Measurements from ENCODE around the gene CDH23.
A peak's percentile ranks its signal among the peaks of the same experiment; 100 is the strongest.

CDH23 gene

GRCh38 chr10:71658467-71658745 is 261.7 kb downstream of the CDH23 start:
- Mint-ChIP-seq H3K27me3 (no peaks in the 10 kb centered on the region), H3K4me3 (no peak overlapping the region), H3K4me1 (no peaks in the 10 kb centered on the region), H3K27ac (no peak overlapping the region), H3K9me3 (no peaks in the 10 kb centered on the region)
- ATAC-seq (no peak), DNase-seq (no peak)

GRCh38 chr10:71659111-71659634 is 262.5 kb downstream of the CDH23 start:
- no peak for ATAC-seq
- Mint-ChIP-seq H3K4me3 (no peak overlapping the region), H3K4me1 (no peaks in the 10 kb centered on the region), H3K27me3 (no peaks in the 10 kb centered on the region), H3K9me3 (no peaks in the 10 kb centered on the region), H3K27ac (peak overlapping the region; percentile 9 to 56)
- no peak for DNase-seq

GRCh38 chr10:71659737-71660136 is 263.0 kb downstream of the CDH23 start:
- DNase-seq (no peak), ATAC-seq (no peak)
- Mint-ChIP-seq H3K9me3 (no peaks in the 10 kb centered on the region), H3K27ac (no peak overlapping the region), H3K27me3 (no peaks in the 10 kb centered on the region), H3K4me3 (no peak overlapping the region), H3K4me1 (peaks cover 3% of the 10 kb centered on the region)

- Mint-ChIP-seq H3K9me3 (no peaks in the 10 kb centered on the region), H3K27me3 (no peaks in the 10 kb centered on the region), H3K4me1 (peaks cover 7% of the 10 kb centered on the region), H3K27ac (peak overlapping the region in 1 of 2 donors; percentile 77), H3K4me3 (no peak overlapping the region)
- ATAC-seq = no peak
- DNase-seq = no peak
Observed at GRCh38 chr10:71660313-71660712, 263.6 kb downstream of the CDH23 start.

GRCh38 chr10:71661060-71661622 is 264.4 kb downstream of the CDH23 start:
- Mint-ChIP-seq H3K9me3 (no peaks in the 10 kb centered on the region), H3K27ac (no peak overlapping the region), H3K4me1 (peaks cover 9% of the 10 kb centered on the region), H3K4me3 (no peak overlapping the region), H3K27me3 (no peaks in the 10 kb centered on the region)
- ATAC-seq (peak; percentile 19), DNase-seq (no peak)

- Mint-ChIP-seq H3K9me3 (no peaks in the 10 kb centered on the region), H3K4me1 (peaks cover 16% of the 10 kb centered on the region), H3K27me3 (no peaks in the 10 kb centered on the region), H3K27ac (no peak overlapping the region), H3K4me3 (no peak overlapping the region)
- ATAC-seq (peak; percentile 74), DNase-seq (no peak)
Observed at GRCh38 chr10:71661779-71662336, 265.1 kb downstream of the CDH23 start.

GRCh38 chr10:71663311-71663710 is 266.6 kb downstream of the CDH23 start:
- H3K27ac Mint-ChIP-seq = peak overlapping the region in 1 of 2 donors; percentile 85
- H3K27me3 Mint-ChIP-seq = no peaks in the 10 kb centered on the region
- DNase-seq (no peak), ATAC-seq (no peak)
- no peak overlapping the region for H3K4me3 Mint-ChIP-seq
- H3K9me3 Mint-ChIP-seq = no peaks in the 10 kb centered on the region
- peaks cover 29% of the 10 kb centered on the region for H3K4me1 Mint-ChIP-seq

- no peak overlapping the region for H3K4me3 Mint-ChIP-seq
Observed at GRCh38 chr10:71664585-71664984, 267.9 kb downstream of the CDH23 start.

GRCh38 chr10:71665456-71665855 is 268.7 kb downstream of the CDH23 start:
- ATAC-seq (no peak), DNase-seq (no peak)
- Mint-ChIP-seq H3K4me3 (no peak overlapping the region), H3K4me1 (peaks cover 29% of the 10 kb centered on the region), H3K27ac (no peak overlapping the region), H3K27me3 (no peaks in the 10 kb centered on the region), H3K9me3 (no peaks in the 10 kb centered on the region)

More at GRCh38 chr10:71664585-71664984, 267.9 kb downstream of the CDH23 start:
- H3K9me3 Mint-ChIP-seq = no peaks in the 10 kb centered on the region
- no peaks in the 10 kb centered on the region for H3K27me3 Mint-ChIP-seq
- H3K4me1 Mint-ChIP-seq = peaks cover 29% of the 10 kb centered on the region
- no peak for DNase-seq
- H3K27ac Mint-ChIP-seq = peak overlapping the region in 1 of 2 donors; percentile 24
- ATAC-seq = no peak

GRCh38 chr10:71666639-71667386 is 270.1 kb downstream of the CDH23 start:
- ATAC-seq = peak; percentile 50
- Mint-ChIP-seq H3K27ac (peak overlapping the region in 1 of 2 donors; percentile 22), H3K4me3 (no peak overlapping the region)

GRCh38 chr10:71667387-71667752 is 270.6 kb downstream of the CDH23 start:
- Mint-ChIP-seq H3K27me3 (no peaks in the 10 kb centered on the region), H3K27ac (peak overlapping the region in 1 of 2 donors; percentile 2), H3K9me3 (no peaks in the 10 kb centered on the region), H3K4me3 (peak overlapping the region in 1 of 2 donors; percentile 24), H3K4me1 (peaks cover 29% of the 10 kb centered on the region)
- ATAC-seq (peak; percentile 27), DNase-seq (no peak)

More at GRCh38 chr10:71666639-71667386, 270.1 kb downstream of the CDH23 start:
- Mint-ChIP-seq H3K27me3 (no peaks in the 10 kb centered on the region), H3K4me1 (peaks cover 29% of the 10 kb centered on the region), H3K9me3 (no peaks in the 10 kb centered on the region)
- no peak for DNase-seq

GRCh38 chr10:71671994-71672946 is 275.6 kb downstream of the CDH23 start:
- H3K27me3 Mint-ChIP-seq = no peaks in the 10 kb centered on the region
- no peak overlapping the region for H3K4me3 Mint-ChIP-seq
- ATAC-seq (no peak), DNase-seq (no peak)
- no peaks in the 10 kb centered on the region for H3K9me3 Mint-ChIP-seq
- peaks cover 9% of the 10 kb centered on the region for H3K4me1 Mint-ChIP-seq
- no peak overlapping the region for H3K27ac Mint-ChIP-seq

GRCh38 chr10:71675295-71675970 is 278.7 kb downstream of the CDH23 start:
- Mint-ChIP-seq H3K4me3 (no peak overlapping the region), H3K27ac (no peak overlapping the region), H3K4me1 (no peaks in the 10 kb centered on the region), H3K9me3 (no peaks in the 10 kb centered on the region), H3K27me3 (no peaks in the 10 kb centered on the region)
- ATAC-seq (no peak), DNase-seq (no peak)

GRCh38 chr10:71677261-71677660 is 280.5 kb downstream of the CDH23 start:
- ATAC-seq (no peak), DNase-seq (no peak)
- Mint-ChIP-seq H3K27ac (no peak overlapping the region), H3K27me3 (no peaks in the 10 kb centered on the region), H3K4me3 (no peak overlapping the region), H3K9me3 (no peaks in the 10 kb centered on the region), H3K4me1 (no peaks in the 10 kb centered on the region)

Measured in stimulated activated naive CD8-positive, alpha-beta T cell treated with anti-CD3 and anti-CD28 coated beads, Interleukin-15, amount 100 ng/mL, for 72 hours (primary cell).